Progenitor cell of endocrine pancreas (in vitro differentiated cells): ENCODE data around the gene ZNF414. TPM values are rescaled to one million over a fixed set of nuclear protein-coding genes. Genes with fewer than 3 reads are reported as not detected.

Source experiments
- DNase-seq: peaks from one replicate; pipeline ENCODE4 v3.0.0; 2021; ENCODE audit warnings: low spot score; ENCODE audit not compliant: unreplicated experiment
- H3K27ac Mint-ChIP-seq: 2 replicates; pipeline ENCODE4 v1.8.0; 2021; ENCODE audit warnings: mild to moderate bottlenecking, moderate library complexity, mixed read lengths
- H3K27me3 Mint-ChIP-seq: 2 replicates; pipeline ENCODE4 v1.8.0; 2021; ENCODE audit warnings: mixed read lengths
- H3K36me3 Mint-ChIP-seq: 2 replicates; pipeline ENCODE4 v1.8.0; 2022; ENCODE audit warnings: mixed read lengths; ENCODE audit not compliant: insufficient read depth
- H3K4me1 Mint-ChIP-seq: 2 replicates; pipeline ENCODE4 v1.8.0; 2021; ENCODE audit warnings: low read depth, mixed read lengths
- H3K4me3 Mint-ChIP-seq: 2 replicates; pipeline ENCODE4 v1.8.0; 2021; ENCODE audit warnings: low read depth, mild to moderate bottlenecking, moderate library complexity, mixed read lengths
- H3K9me3 Mint-ChIP-seq: 2 replicates; pipeline ENCODE4 v1.8.0; 2021; ENCODE audit warnings: low read depth, mixed read lengths
- CTCF ChIP-seq: fragments of 200-600 bp; sonication (generic); IDR thresholded peaks from one replicate; pipeline ENCODE4 v1.5.0; 2021; ENCODE audit warnings: antibody characterized with exemption, mild to moderate bottlenecking; ENCODE audit not compliant: unreplicated experiment
- total RNA-seq: library from RNA; stranded (reverse); gene quantifications from 2 replicates; pipeline ENCODE4 v1.2.1, GENCODE V29; 2021

Gene ZNF414
- total RNA-seq, 1 donor from 2014 or later = 37.7 TPM

GRCh38 chr19:8529369-8530006 is 15.5 kb upstream of the ZNF414 start:
- H3K27me3 Mint-ChIP-seq = no peaks in the 10 kb centered on the region
- H3K36me3 Mint-ChIP-seq = peaks cover 13% of the 10 kb centered on the region
- no peaks in the 10 kb centered on the region for H3K9me3 Mint-ChIP-seq
- H3K4me3 Mint-ChIP-seq = no peak overlapping the region
- no peak overlapping the region for H3K27ac Mint-ChIP-seq
- TF ChIP-seq CTCF = no peak
- no peak for DNase-seq
- H3K4me1 Mint-ChIP-seq = peaks cover 10% of the 10 kb centered on the region

GRCh38 chr19:8528500-8528899 is 14.5 kb upstream of the ZNF414 start:
- no peak for TF ChIP-seq CTCF
- peak overlapping the region; percentile 46 for H3K4me3 Mint-ChIP-seq
- no peak for DNase-seq
- H3K36me3 Mint-ChIP-seq = peaks cover 13% of the 10 kb centered on the region
- no peak overlapping the region for H3K27ac Mint-ChIP-seq
- H3K27me3 Mint-ChIP-seq = no peaks in the 10 kb centered on the region
- H3K4me1 Mint-ChIP-seq = peaks cover 10% of the 10 kb centered on the region
- no peaks in the 10 kb centered on the region for H3K9me3 Mint-ChIP-seq

GRCh38 chr19:8526345-8527091 is 12.6 kb upstream of the ZNF414 start:
- H3K9me3 Mint-ChIP-seq = no peaks in the 10 kb centered on the region
- no peak for TF ChIP-seq CTCF
- peaks cover 13% of the 10 kb centered on the region for H3K36me3 Mint-ChIP-seq
- DNase-seq = peak; percentile 90
- H3K4me1 Mint-ChIP-seq = peaks cover 10% of the 10 kb centered on the region
- H3K4me3 Mint-ChIP-seq = no peak overlapping the region
- H3K27me3 Mint-ChIP-seq = no peaks in the 10 kb centered on the region
- H3K27ac Mint-ChIP-seq = peak overlapping the region; percentile 81

- TF ChIP-seq CTCF = peak; percentile 62
- Mint-ChIP-seq H3K4me3 (no peak overlapping the region), H3K4me1 (peaks cover 10% of the 10 kb centered on the region), H3K27ac (no peak overlapping the region), H3K36me3 (peaks cover 13% of the 10 kb centered on the region), H3K27me3 (no peaks in the 10 kb centered on the region), H3K9me3 (no peaks in the 10 kb centered on the region)
- DNase-seq = no peak
Observed at GRCh38 chr19:8525401-8525684, 11.4 kb upstream of the ZNF414 start.

GRCh38 chr19:8519388-8519787 is 5.4 kb upstream of the ZNF414 start:
- Mint-ChIP-seq H3K27ac (no peak overlapping the region), H3K4me3 (no peak overlapping the region), H3K9me3 (no peaks in the 10 kb centered on the region), H3K36me3 (no peaks in the 10 kb centered on the region), H3K27me3 (peaks cover 10% of the 10 kb centered on the region), H3K4me1 (no peaks in the 10 kb centered on the region)
- TF ChIP-seq CTCF = no peak
- no peak for DNase-seq
